ENCODE results near the gene MYO9B.

DNA sequence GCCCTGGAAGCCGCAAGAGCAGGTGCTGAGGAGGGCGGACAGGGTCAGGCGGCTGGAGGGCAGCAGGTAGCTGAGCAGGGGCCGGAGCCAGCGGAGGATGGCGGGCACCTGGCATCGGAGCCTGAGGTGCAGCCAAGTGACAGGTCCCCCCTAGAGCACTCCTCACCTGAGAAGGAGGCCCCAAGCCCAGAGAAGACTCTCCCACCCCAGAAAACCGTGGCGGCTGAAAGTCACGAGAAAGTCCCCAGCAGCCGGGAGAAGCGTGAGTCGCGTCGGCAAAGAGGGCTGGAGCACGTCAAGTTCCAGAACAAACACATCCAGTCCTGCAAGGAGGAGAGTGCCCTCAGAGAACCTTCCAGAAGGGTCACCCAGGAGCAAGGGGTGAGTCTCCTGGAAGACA, 119.0 kb downstream of the MYO9B start:
- no peak for TF ChIP-seq POLR2A (IDR thresholded peaks at IDR 0.05)
- TF ChIP-seq, protein P1, sequence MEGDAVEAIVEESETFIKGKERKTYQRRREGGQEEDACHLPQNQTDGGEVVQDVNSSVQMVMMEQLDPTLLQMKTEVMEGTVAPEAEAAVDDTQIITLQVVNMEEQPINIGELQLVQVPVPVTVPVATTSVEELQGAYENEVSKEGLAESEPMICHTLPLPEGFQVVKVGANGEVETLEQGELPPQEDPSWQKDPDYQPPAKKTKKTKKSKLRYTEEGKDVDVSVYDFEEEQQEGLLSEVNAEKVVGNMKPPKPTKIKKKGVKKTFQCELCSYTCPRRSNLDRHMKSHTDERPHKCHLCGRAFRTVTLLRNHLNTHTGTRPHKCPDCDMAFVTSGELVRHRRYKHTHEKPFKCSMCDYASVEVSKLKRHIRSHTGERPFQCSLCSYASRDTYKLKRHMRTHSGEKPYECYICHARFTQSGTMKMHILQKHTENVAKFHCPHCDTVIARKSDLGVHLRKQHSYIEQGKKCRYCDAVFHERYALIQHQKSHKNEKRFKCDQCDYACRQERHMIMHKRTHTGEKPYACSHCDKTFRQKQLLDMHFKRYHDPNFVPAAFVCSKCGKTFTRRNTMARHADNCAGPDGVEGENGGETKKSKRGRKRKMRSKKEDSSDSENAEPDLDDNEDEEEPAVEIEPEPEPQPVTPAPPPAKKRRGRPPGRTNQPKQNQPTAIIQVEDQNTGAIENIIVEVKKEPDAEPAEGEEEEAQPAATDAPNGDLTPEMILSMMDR (IDR thresholded peaks at IDR 0.05) = no peak

Data from heart left ventricle (tissue), 13 donors.